CD14-positive monocyte (primary cell): ENCODE results near the gene RPTOR. TPM values are rescaled to one million over a fixed set of nuclear protein-coding genes. Genes with fewer than 3 reads are reported as not detected.
"Not testable (repeated sequence)": the region's sequence is repeated elsewhere in the genome, so short reads cannot be mapped to it uniquely, and the experiment has no call there.

Experiments used
- DNase-seq, 3 donors: peaks; one replicate each; pipeline ENCODE4 v3.0.0-alpha.2; 2011 to 2022
- H2AFZ ChIP-seq: 2 replicates; pipeline ENCODE4 v1.6.0; 2012; ENCODE audit warnings: mild to moderate bottlenecking, low read depth, low read length, inconsistent platforms; ENCODE audit not compliant: insufficient read depth, poor library complexity, severe bottlenecking
- H3K27ac ChIP-seq, 2 donors: 1 replicate in 1 of 2; 2 replicates in 1 of 2; pipeline ENCODE4 v1.5.1; 2012 to 2013; ENCODE audit warnings: low read length in 2 of 2, control low read depth in 1 of 2, inconsistent platforms in 1 of 2, low read depth in 1 of 2, mild to moderate bottlenecking in 1 of 2
- H3K27me3 ChIP-seq, 2 donors: one replicate each; pipeline versions ENCODE4 v1.6.0 to v1.6.1; 2011 to 2013; ENCODE audit warnings: low read length in 2 of 2; ENCODE audit not compliant: control insufficient read depth in 2 of 2, insufficient read depth in 2 of 2
- H3K36me3 ChIP-seq, 2 donors: replicated peaks in 1 of 2; 1 replicate in 1 of 2; 2 replicates in 1 of 2; pipeline versions ENCODE4 v1.5.1 to v1.6.1; 2012 to 2013; ENCODE audit warnings: low read length in 2 of 2, control low read depth in 1 of 2, inconsistent platforms in 1 of 2, mild to moderate bottlenecking in 1 of 2; ENCODE audit not compliant: insufficient read depth in 2 of 2, control insufficient read depth in 1 of 2
- H3K4me1 ChIP-seq, 2 donors: 1 replicate in 1 of 2; 2 replicates in 1 of 2; pipeline versions ENCODE4 v1.5.1 to v1.6.1; 2012 to 2013; ENCODE audit warnings: low read length in 2 of 2, control low read depth in 1 of 2, inconsistent platforms in 1 of 2, mild to moderate bottlenecking in 1 of 2, moderate library complexity in 1 of 2; ENCODE audit not compliant: insufficient read depth in 2 of 2, control insufficient read depth in 1 of 2
- H3K4me2 ChIP-seq: replicated peaks from 2 replicates; pipeline ENCODE3; 2012; ENCODE audit warnings: low read length, moderate library complexity, mild to moderate bottlenecking; ENCODE audit not compliant: poor library complexity, severe bottlenecking; ENCODE audit errors: extremely low read depth
- H3K4me3 ChIP-seq, 3 experiments: fragments of 200-600 bp in 1 of 3; sonication (generic) in 1 of 3; replicated peaks in 1 of 3; 1 replicate in 2 of 3; 2 replicates in 1 of 3; pipeline ENCODE4 v1.5.1; 2011 to 2013; ENCODE audit warnings: low read length in 3 of 3, mild to moderate bottlenecking in 3 of 3, control low read depth in 2 of 3, low read depth in 2 of 3, inconsistent platforms in 1 of 3, moderate library complexity in 1 of 3
- H3K79me2 ChIP-seq: 2 replicates; pipeline ENCODE4 v1.6.0; 2012; ENCODE audit warnings: mild to moderate bottlenecking, control low read depth, inconsistent platforms, low read length, moderate library complexity; ENCODE audit not compliant: insufficient read depth
- H3K9ac ChIP-seq: 2 replicates; pipeline ENCODE4 v1.6.0; 2017; ENCODE audit warnings: low read length, mild to moderate bottlenecking; ENCODE audit not compliant: insufficient read depth, poor library complexity, severe bottlenecking
- H3K9me3 ChIP-seq, 2 donors: replicated peaks in 1 of 2; 1 replicate in 1 of 2; 2 replicates in 1 of 2; pipeline versions ENCODE4 v1.5.1 to v1.6.1; 2012 to 2013; ENCODE audit warnings: low read length in 2 of 2, control low read depth in 1 of 2; ENCODE audit not compliant: control insufficient read depth in 1 of 2, insufficient read depth in 1 of 2
- H4K20me1 ChIP-seq: 2 replicates; pipeline ENCODE4 v1.6.0; 2012; ENCODE audit warnings: mild to moderate bottlenecking, low read length, control low read depth, moderate library complexity; ENCODE audit not compliant: insufficient read depth
- H3K27ac Mint-ChIP-seq, 7 donors: one replicate each; pipeline ENCODE4 v1.8.0; 2020; ENCODE audit warnings: mild to moderate bottlenecking in 7 of 7, mixed read lengths in 7 of 7, moderate library complexity in 6 of 7, inconsistent platforms in 2 of 7
- H3K27me3 Mint-ChIP-seq, 3 donors: one replicate each; pipeline ENCODE4 v1.8.0; 2021 to 2022; ENCODE audit warnings: low read depth in 3 of 3, mild to moderate bottlenecking in 3 of 3, mixed read lengths in 3 of 3, moderate library complexity in 3 of 3, inconsistent platforms in 1 of 3
- H3K36me3 Mint-ChIP-seq, 2 donors: one replicate each; pipeline ENCODE4 v1.8.0; 2020; ENCODE audit warnings: mixed read lengths in 2 of 2, inconsistent platforms in 1 of 2, mild to moderate bottlenecking in 1 of 2
- H3K4me1 Mint-ChIP-seq: one replicate; pipeline ENCODE4 v1.8.0; 2020; ENCODE audit warnings: mild to moderate bottlenecking, mixed read lengths
- H3K4me3 Mint-ChIP-seq, 2 donors: one replicate each; pipeline ENCODE4 v1.8.0; 2020; ENCODE audit warnings: mild to moderate bottlenecking in 2 of 2, mixed read lengths in 2 of 2, moderate library complexity in 1 of 2
- H3K9me3 Mint-ChIP-seq, 7 donors: one replicate each; pipeline ENCODE4 v1.8.0; 2020 to 2022; ENCODE audit warnings: mixed read lengths in 7 of 7, mild to moderate bottlenecking in 6 of 7, moderate library complexity in 6 of 7, inconsistent platforms in 2 of 7
- WGBS: methylation state at CpG from one replicate; pipeline ENCODE4 v1.1.5; 2013; ENCODE audit warnings: missing lambda C conversion rate; ENCODE audit not compliant: insufficient coverage; 5-methylcytosine and 5-hydroxymethylcytosine counted together
- intact Hi-C, 2 donors: fragments of 100-400 bp; cut with micrococcal nuclease; formaldehyde crosslinking; loops; one replicate each; pipeline versions ENCODE4 v1.15.0 to v1.15.1; 2023
- polyA plus RNA-seq, 3 donors: library from polyadenylated mRNA; depleted of rRNA in 1 of 3; unstranded in 2 of 3; stranded (reverse) in 1 of 3; fragments of 300-500 nt in 2 of 3; fragments of >200 nt in 1 of 3; fragmentation: Illumina TruSeq in 2 of 3; gene quantifications; 1 replicate in 2 of 3; 2 replicates in 1 of 3; pipeline ENCODE4 v1.2.3, GENCODE V29; 2012 to 2021
- TF ChIP-seq, protein P1 (sequence below): fragments of 200-600 bp; IDR thresholded peaks from one replicate; pipeline ENCODE4 v1.8.0; 2022; ENCODE audit warnings: antibody characterized with exemption, mild to moderate bottlenecking

Gene RPTOR
- polyA plus RNA-seq, 3 donors = 1.1 to 8.7 (median 2.6) TPM

DNA sequence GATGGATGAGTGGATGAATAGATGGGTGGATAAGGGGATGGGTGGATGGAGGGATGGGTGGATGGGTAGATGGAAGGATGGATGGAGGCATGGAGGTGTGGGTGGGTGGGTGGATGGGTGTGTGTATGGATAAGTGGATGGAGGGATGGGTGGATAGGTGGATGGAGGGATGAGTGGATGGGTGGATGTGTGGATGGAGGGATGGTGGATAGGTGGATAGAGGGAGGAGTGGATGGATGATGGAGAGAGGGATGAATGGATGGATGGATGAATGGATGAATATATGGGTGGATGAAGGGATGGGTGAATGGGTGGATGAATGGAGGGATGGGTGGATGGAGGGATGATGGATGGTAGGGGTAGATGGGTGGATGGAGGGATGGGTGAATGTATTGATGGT lies 40.7 kb upstream of the RPTOR start:
- Mint-ChIP-seq H3K4me3 (no peak overlapping the region), H3K27me3 (peaks cover 11 to 17% (median 16%) of the 10 kb centered on the region in 3 donors), H3K27ac (no peak overlapping the region), H3K36me3 (no peaks in the 10 kb centered on the region), H3K4me1 (no peaks in the 10 kb centered on the region), H3K9me3 (peaks cover 0 to 3% (median 0%) of the 10 kb centered on the region in 7 donors)
- TF ChIP-seq, protein P1, sequence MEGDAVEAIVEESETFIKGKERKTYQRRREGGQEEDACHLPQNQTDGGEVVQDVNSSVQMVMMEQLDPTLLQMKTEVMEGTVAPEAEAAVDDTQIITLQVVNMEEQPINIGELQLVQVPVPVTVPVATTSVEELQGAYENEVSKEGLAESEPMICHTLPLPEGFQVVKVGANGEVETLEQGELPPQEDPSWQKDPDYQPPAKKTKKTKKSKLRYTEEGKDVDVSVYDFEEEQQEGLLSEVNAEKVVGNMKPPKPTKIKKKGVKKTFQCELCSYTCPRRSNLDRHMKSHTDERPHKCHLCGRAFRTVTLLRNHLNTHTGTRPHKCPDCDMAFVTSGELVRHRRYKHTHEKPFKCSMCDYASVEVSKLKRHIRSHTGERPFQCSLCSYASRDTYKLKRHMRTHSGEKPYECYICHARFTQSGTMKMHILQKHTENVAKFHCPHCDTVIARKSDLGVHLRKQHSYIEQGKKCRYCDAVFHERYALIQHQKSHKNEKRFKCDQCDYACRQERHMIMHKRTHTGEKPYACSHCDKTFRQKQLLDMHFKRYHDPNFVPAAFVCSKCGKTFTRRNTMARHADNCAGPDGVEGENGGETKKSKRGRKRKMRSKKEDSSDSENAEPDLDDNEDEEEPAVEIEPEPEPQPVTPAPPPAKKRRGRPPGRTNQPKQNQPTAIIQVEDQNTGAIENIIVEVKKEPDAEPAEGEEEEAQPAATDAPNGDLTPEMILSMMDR = no peak
- H3K9ac ChIP-seq = no peak overlapping the region
- H3K4me1 ChIP-seq = no peaks in the 10 kb centered on the region
- H3K27ac ChIP-seq = no peak overlapping the region
- DNase-seq = no peak
- H3K4me3 ChIP-seq = no peak overlapping the region
- no peaks in the 10 kb centered on the region for H3K36me3 ChIP-seq
- no peaks in the 10 kb centered on the region for H3K27me3 ChIP-seq
- H3K4me2 ChIP-seq = no peak overlapping the region
- intact Hi-C loops = no loop called here
- H2AFZ ChIP-seq = no peak overlapping the region
- H3K9me3 ChIP-seq = no peaks in the 10 kb centered on the region
- H4K20me1 ChIP-seq = no peaks in the 10 kb centered on the region
- no peaks in the 10 kb centered on the region for H3K79me2 ChIP-seq

DNA sequence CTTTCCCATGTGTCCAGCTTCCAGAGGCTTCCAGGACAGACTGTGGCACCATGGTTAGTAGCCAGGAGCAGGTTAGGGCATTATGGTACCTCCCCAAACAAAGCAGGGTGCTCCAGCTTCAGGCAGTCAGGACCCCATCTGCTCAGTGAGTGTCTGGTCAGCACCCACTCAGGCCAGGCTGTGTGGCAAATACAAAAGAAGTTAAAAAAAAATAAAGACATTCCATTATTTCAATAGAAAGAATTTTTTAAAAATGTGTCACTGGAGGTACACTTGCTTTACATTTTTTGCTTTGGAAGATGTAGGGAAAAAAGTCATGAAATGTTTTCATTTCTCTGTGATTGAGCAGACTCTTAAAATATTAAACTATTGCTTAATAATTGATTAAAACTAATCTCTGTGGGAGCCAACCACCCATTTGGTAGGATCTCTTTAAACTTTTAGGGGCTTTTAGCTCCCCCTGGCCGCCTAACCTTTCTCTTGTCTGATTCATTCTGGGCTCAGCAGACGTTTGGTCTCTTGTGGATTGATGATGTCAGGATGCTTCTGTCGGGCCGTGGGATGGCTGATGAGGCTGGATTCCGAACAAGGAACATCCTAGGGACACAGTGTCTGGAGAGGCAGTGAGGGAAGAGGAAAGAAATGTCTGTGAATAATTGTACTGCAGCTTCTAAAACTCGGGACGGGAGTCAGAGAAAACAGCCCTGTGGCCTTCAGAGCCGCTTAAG lies 39.8 kb upstream of the RPTOR start:
- intact Hi-C loops = no loop called here
- no peak overlapping the region for H3K27ac ChIP-seq

DNA sequence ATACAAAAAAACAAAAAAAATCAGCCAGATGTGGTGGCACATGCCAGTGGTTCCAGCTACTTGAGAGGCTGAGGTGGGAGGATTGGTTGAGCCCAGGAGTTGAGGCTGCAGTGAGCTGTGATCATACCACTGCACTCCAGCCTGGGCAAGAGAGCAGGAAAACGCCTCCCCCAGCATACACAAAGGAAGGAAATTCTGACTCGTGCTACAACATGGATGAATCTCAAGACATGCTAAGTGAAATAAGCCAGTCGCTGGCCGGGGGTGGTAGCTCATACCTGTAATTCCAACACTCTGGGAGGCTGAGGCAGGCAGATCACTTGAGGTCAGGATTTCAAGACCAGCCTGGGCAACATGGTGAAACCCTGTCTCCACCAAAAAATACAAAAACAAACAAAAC lies 37.5 kb upstream of the RPTOR start:
- H3K27me3 Mint-ChIP-seq = peaks cover 11 to 17% (median 17%) of the 10 kb centered on the region in 3 donors
- H3K4me1 ChIP-seq, H3K9me3 Mint-ChIP-seq, H2AFZ ChIP-seq, H3K4me2 ChIP-seq, H4K20me1 ChIP-seq, H3K9ac ChIP-seq, H3K4me1 Mint-ChIP-seq, H3K36me3 ChIP-seq, H3K9me3 ChIP-seq, H3K79me2 ChIP-seq, H3K4me3 ChIP-seq, H3K27ac ChIP-seq, H3K27ac Mint-ChIP-seq, intact Hi-C loops, H3K36me3 Mint-ChIP-seq, DNase-seq, H3K4me3 Mint-ChIP-seq, H3K27me3 ChIP-seq: not testable (repeated sequence)
- 47% methylated on average over 3 of the region's 4 CpGs for WGBS

More for the DNA sequence above, 39.8 kb upstream of the RPTOR start:
- no peak overlapping the region for H3K4me2 ChIP-seq
- no peaks in the 10 kb centered on the region for H3K27me3 ChIP-seq
- H2AFZ ChIP-seq = no peak overlapping the region
- H3K79me2 ChIP-seq = no peaks in the 10 kb centered on the region
- H3K4me1 Mint-ChIP-seq = no peaks in the 10 kb centered on the region
- DNase-seq = no peak
- 50% methylated on average over 7 of the region's 8 CpGs for WGBS
- no peaks in the 10 kb centered on the region for H3K36me3 Mint-ChIP-seq
- H3K4me3 ChIP-seq = no peak overlapping the region
- no peaks in the 10 kb centered on the region for H3K9me3 ChIP-seq
- no peaks in the 10 kb centered on the region for H3K36me3 ChIP-seq
- H3K4me1 ChIP-seq = no peaks in the 10 kb centered on the region
- no peak overlapping the region for H3K27ac Mint-ChIP-seq
- no peaks in the 10 kb centered on the region for H4K20me1 ChIP-seq
- TF ChIP-seq, protein P1 = no peak
- peaks cover 11 to 18% (median 17%) of the 10 kb centered on the region in 3 donors for H3K27me3 Mint-ChIP-seq
- H3K4me3 Mint-ChIP-seq = no peak overlapping the region
- peaks cover 0 to 3% (median 0%) of the 10 kb centered on the region in 7 donors for H3K9me3 Mint-ChIP-seq
- H3K9ac ChIP-seq = no peak overlapping the region
